ENCODE results near the gene CLEC2D.

The CLEC2D gene

GRCh38 chr12:9706086-9706685 is 36.7 kb downstream of the CLEC2D start:
- TF ChIP-seq, protein P1, sequence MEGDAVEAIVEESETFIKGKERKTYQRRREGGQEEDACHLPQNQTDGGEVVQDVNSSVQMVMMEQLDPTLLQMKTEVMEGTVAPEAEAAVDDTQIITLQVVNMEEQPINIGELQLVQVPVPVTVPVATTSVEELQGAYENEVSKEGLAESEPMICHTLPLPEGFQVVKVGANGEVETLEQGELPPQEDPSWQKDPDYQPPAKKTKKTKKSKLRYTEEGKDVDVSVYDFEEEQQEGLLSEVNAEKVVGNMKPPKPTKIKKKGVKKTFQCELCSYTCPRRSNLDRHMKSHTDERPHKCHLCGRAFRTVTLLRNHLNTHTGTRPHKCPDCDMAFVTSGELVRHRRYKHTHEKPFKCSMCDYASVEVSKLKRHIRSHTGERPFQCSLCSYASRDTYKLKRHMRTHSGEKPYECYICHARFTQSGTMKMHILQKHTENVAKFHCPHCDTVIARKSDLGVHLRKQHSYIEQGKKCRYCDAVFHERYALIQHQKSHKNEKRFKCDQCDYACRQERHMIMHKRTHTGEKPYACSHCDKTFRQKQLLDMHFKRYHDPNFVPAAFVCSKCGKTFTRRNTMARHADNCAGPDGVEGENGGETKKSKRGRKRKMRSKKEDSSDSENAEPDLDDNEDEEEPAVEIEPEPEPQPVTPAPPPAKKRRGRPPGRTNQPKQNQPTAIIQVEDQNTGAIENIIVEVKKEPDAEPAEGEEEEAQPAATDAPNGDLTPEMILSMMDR (IDR thresholded peaks at IDR 0.05; ENCODE audit: insufficient read depth, low read length, missing control alignments), result no peak
- H3K4me3 ChIP-seq (ENCODE audit: low read depth, low read length), result no peak overlapping the region
- CTCF ChIA-PET, result interaction anchor here (0.7 to 7.7 kb wide), 7 partner anchors 8 to 70 kb away, joined by 3 to 245 read pairs (median 5); no protein-coding TSS in a partner anchor
- POLR2A ChIA-PET, result no interaction called here
- DNase-seq (ENCODE audit: low read depth, low spot score), result no peak

- CTCF ChIA-PET, result interaction anchor here (0.7 to 7.7 kb wide), 11 partner anchors 10 to 375 kb away, joined by 3 to 245 read pairs (median 7); no protein-coding TSS in a partner anchor
- POLR2A ChIA-PET, result no interaction called here
Observed at GRCh38 chr12:9707356-9707755, 37.8 kb downstream of the CLEC2D start.

GRCh38 chr12:9707864-9708808 is 38.6 kb downstream of the CLEC2D start:
- ChIA-PET CTCF (interaction anchor here (0.6 to 7.7 kb wide), 29 partner anchors 8 to 377 kb away, joined by 3 to 245 read pairs (median 7); partner anchors contain the start of gene CLEC2D), POLR2A (no interaction called here)
- no peak for DNase-seq (ENCODE audit: low read depth, low spot score)
- TF ChIP-seq, protein P1 (IDR thresholded peaks at IDR 0.05; ENCODE audit: insufficient read depth, low read length, missing control alignments), result peak; percentile 70
- H3K4me3 ChIP-seq (ENCODE audit: low read depth, low read length), result no peak overlapping the region

More at GRCh38 chr12:9707356-9707755, 37.8 kb downstream of the CLEC2D start:
- no peak for DNase-seq (ENCODE audit: low read depth, low spot score)
- no peak overlapping the region for H3K4me3 ChIP-seq (ENCODE audit: low read depth, low read length)
- TF ChIP-seq, protein P1 (IDR thresholded peaks at IDR 0.05; ENCODE audit: insufficient read depth, low read length, missing control alignments), result no peak

DNA sequence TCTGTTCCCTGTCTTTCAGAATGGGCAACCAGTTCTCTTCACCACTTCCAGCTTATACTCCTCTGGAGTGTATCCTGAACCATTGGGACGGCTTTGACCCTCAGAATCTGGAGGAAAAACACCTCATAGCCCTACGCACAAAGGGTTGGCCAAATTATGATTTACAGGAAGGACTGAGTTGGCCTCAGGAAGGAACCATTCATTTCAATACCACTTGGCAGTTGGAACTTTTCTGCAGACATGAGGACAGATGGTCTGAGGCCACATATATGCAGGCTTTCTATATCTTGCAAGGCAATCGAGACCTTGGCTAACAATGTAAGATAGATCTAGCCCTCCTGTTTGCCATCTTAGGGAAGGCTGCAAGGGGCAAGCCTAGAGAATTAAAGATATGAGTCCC is 39.3 kb downstream of the CLEC2D start:
- DNase-seq (ENCODE audit: low read depth, low spot score), result no peak
- ChIA-PET POLR2A (no interaction called here), CTCF (interaction anchor here (0.6 to 7.7 kb wide), 23 partner anchors 9 to 376 kb away, joined by 3 to 245 read pairs (median 8); partner anchors contain the start of gene CLEC2D)
- no peak overlapping the region for H3K4me3 ChIP-seq (ENCODE audit: low read depth, low read length)
- TF ChIP-seq, protein P1 (IDR thresholded peaks at IDR 0.05; ENCODE audit: insufficient read depth, low read length, missing control alignments), result no peak

- ChIA-PET POLR2A (no interaction called here), CTCF (interaction anchor here (0.9 to 7.7 kb wide), 8 partner anchors 8 to 74 kb away, joined by 3 to 245 read pairs (median 4); no protein-coding TSS in a partner anchor)
- TF ChIP-seq, protein P1 (IDR thresholded peaks at IDR 0.05; ENCODE audit: insufficient read depth, low read length, missing control alignments), result no peak
- DNase-seq (ENCODE audit: low read depth, low spot score), result no peak
- H3K4me3 ChIP-seq (ENCODE audit: low read depth, low read length), result no peak overlapping the region
Observed at GRCh38 chr12:9710584-9711375, 41.3 kb downstream of the CLEC2D start.

Measured in AG04449 (cell line).